ENCODE measurements around the gene LRRC17.

Gene LRRC17

GRCh38 chr7:102912742-102913141 lies at the start of gene LRRC17:
Gene LRRC17, plus strand, starts transcription at chr7:102913000. Its CDS starts 20,914 bp downstream, at chr7:102933914.
- no peak within 1 kb of the TSS for H3K4me3 ChIP-seq (ENCODE audit: severe bottlenecking)
- H3K9me3 ChIP-seq (ENCODE audit: severe bottlenecking) = no peaks in the 10 kb centered on the region
- H3K27me3 ChIP-seq (ENCODE audit: insufficient read depth, poor library complexity, severe bottlenecking) = no peaks in the 10 kb centered on the region
- H3K4me1 ChIP-seq (ENCODE audit: insufficient read depth, poor library complexity, severe bottlenecking) = peaks cover 11% of the 10 kb centered on the region
- ATAC-seq (ENCODE audit: low read depth) (no peak), DNase-seq (ENCODE audit: low spot score) (no peak)
- no peak for TF ChIP-seq CTCF (IDR thresholded peaks at IDR 0.05; ENCODE audit: poor library complexity, severe bottlenecking)
- no peak within 1 kb of the TSS for H3K27ac ChIP-seq (ENCODE audit: poor library complexity, severe bottlenecking)
- no peaks in the 10 kb centered on the region for H3K36me3 ChIP-seq (ENCODE audit: low read depth)

- Histone ChIP-seq H3K4me1 (ENCODE audit: insufficient read depth, poor library complexity, severe bottlenecking) (no peaks in the 10 kb centered on the region), H3K9me3 (ENCODE audit: severe bottlenecking) (no peaks in the 10 kb centered on the region), H3K27ac (ENCODE audit: poor library complexity, severe bottlenecking) (no peak overlapping the region), H3K27me3 (ENCODE audit: insufficient read depth, poor library complexity, severe bottlenecking) (no peaks in the 10 kb centered on the region), H3K36me3 (ENCODE audit: low read depth) (no peaks in the 10 kb centered on the region), H3K4me3 (ENCODE audit: severe bottlenecking) (no peak overlapping the region)
- no peak for DNase-seq (ENCODE audit: low spot score)
- TF ChIP-seq CTCF (IDR thresholded peaks at IDR 0.05; ENCODE audit: poor library complexity, severe bottlenecking) = no peak
- peak; percentile 46; the same call in 2 of the 3 replicates for ATAC-seq (ENCODE audit: low read depth)
These were observed 47.8 kb upstream of the LRRC17 start for GRCh38 chr7:102864958-102865357.

GRCh38 chr7:102866535-102867215 lies 46.1 kb upstream of the LRRC17 start:
- ATAC-seq (ENCODE audit: low read depth) (no peak), DNase-seq (ENCODE audit: low spot score) (no peak)
- Histone ChIP-seq H3K4me1 (ENCODE audit: insufficient read depth, poor library complexity, severe bottlenecking) (no peaks in the 10 kb centered on the region), H3K27me3 (ENCODE audit: insufficient read depth, poor library complexity, severe bottlenecking) (no peaks in the 10 kb centered on the region), H3K4me3 (ENCODE audit: severe bottlenecking) (no peak overlapping the region), H3K9me3 (ENCODE audit: severe bottlenecking) (no peaks in the 10 kb centered on the region), H3K27ac (ENCODE audit: poor library complexity, severe bottlenecking) (no peak overlapping the region), H3K36me3 (ENCODE audit: low read depth) (no peaks in the 10 kb centered on the region)
- no peak for TF ChIP-seq CTCF (IDR thresholded peaks at IDR 0.05; ENCODE audit: poor library complexity, severe bottlenecking)

GRCh38 chr7:102869195-102869594 lies 43.6 kb upstream of the LRRC17 start:
- Histone ChIP-seq H3K4me1 (ENCODE audit: insufficient read depth, poor library complexity, severe bottlenecking) (peaks cover 24% of the 10 kb centered on the region), H3K27ac (ENCODE audit: poor library complexity, severe bottlenecking) (no peak overlapping the region), H3K36me3 (ENCODE audit: low read depth) (no peaks in the 10 kb centered on the region), H3K27me3 (ENCODE audit: insufficient read depth, poor library complexity, severe bottlenecking) (no peaks in the 10 kb centered on the region), H3K9me3 (ENCODE audit: severe bottlenecking) (no peaks in the 10 kb centered on the region), H3K4me3 (ENCODE audit: severe bottlenecking) (no peak overlapping the region)
- no peak for TF ChIP-seq CTCF (IDR thresholded peaks at IDR 0.05; ENCODE audit: poor library complexity, severe bottlenecking)
- no peak for DNase-seq (ENCODE audit: low spot score)
- no peak for ATAC-seq (ENCODE audit: low read depth)

GRCh38 chr7:102872460-102872859 lies 40.3 kb upstream of the LRRC17 start:
- peak overlapping the region; percentile 96 for H3K27ac ChIP-seq (ENCODE audit: poor library complexity, severe bottlenecking)
- no peak for TF ChIP-seq CTCF (IDR thresholded peaks at IDR 0.05; ENCODE audit: poor library complexity, severe bottlenecking)
- DNase-seq (ENCODE audit: low spot score) = no peak
- no peaks in the 10 kb centered on the region for H3K36me3 ChIP-seq (ENCODE audit: low read depth)
- peak; percentile 48 for ATAC-seq (ENCODE audit: low read depth)
- H3K4me1 ChIP-seq (ENCODE audit: insufficient read depth, poor library complexity, severe bottlenecking) = peaks cover 47% of the 10 kb centered on the region
- H3K4me3 ChIP-seq (ENCODE audit: severe bottlenecking) = no peak overlapping the region
- no peaks in the 10 kb centered on the region for H3K9me3 ChIP-seq (ENCODE audit: severe bottlenecking)
- H3K27me3 ChIP-seq (ENCODE audit: insufficient read depth, poor library complexity, severe bottlenecking) = no peaks in the 10 kb centered on the region

Measured in RWPE2 (cell line).